Kidney tubule cell (primary cell): Measurements from ENCODE around the gene HSFX1.
A peak's percentile ranks its signal among the peaks of the same experiment; 100 is the strongest.
"Not testable (repeated sequence)": the region's sequence is repeated elsewhere in the genome, so short reads cannot be mapped to it uniquely, and the experiment has no call there.

ENCODE experiments used
- DNase-seq: peaks from one replicate; pipeline ENCODE4 v3.0.0-alpha.2; 2018; ENCODE audit warnings: low spot score

HSFX1 gene, protein sequence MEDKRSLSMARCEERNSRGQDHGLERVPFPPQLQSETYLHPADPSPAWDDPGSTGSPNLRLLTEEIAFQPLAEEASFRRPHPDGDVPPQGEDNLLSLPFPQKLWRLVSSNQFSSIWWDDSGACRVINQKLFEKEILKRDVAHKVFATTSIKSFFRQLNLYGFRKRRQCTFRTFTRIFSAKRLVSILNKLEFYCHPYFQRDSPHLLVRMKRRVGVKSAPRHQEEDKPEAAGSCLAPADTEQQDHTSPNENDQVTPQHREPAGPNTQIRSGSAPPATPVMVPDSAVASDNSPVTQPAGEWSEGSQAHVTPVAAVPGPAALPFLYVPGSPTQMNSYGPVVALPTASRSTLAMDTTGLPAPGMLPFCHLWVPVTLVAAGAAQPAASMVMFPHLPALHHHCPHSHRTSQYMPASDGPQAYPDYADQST

DNA sequence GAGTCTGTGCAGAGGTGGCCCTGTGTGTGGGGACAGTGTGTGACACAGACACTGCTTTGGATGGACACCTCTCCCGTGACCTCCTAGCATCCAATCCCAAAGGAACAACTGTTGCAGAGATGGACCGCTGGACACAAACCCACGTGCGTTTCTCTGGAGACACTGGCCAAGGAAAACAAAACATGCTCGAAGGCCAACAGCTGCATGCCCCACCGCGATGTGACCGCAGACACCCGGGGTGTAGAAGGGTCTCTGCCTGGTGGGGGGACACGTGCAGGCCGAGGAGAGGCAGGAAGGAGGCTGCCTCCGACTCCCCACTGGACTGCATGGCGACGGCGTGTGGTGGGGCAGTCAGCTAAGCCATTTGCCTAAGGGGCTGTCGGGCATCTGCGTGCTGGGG lies at the start of gene HSFX1:
Gene HSFX1 (plus strand): TSS at position 301 of the 400 bp plus-strand sequence. CDS start 614 bp downstream, outside the sequence.
- not testable (repeated sequence) for DNase-seq

DNA sequence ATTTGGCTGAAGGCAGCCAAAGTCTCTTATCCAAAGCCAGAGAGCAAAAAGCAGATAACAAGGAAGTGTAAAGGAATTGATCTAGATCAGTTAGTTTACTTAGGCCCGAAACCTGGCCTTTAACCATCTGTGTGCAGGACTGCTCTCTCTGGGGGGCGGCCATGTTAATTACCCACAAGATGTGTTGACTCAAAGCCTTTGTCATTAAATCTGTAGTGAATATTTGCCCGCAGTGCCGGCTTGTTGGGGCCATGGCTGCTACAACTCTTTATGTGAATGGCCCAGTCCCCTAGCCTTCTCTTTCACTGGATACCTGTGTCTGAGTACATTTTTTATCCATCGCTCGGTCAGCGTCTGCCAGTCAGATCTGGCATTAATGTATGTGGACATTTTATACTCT lies 46.6 kb upstream of the HSFX1 start:
- DNase-seq, result not testable (repeated sequence)

DNA sequence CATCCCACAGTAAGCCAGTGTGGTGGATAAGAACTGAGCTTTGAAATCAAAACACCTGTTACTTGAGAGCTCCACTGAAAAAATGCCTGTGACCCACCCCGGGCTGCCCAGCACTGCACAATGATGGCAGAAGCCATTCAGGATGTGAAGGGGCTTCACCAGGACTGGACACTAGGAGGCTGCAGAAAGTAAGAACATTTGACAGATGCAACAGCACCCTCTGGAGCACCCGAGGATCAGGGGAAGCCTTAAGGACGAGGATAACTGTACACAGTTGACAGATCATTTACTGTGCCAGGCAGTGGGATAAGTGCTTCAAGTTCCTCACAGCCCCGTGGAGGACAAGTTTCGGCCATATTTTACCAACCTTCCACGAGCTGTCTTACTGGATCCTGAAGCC lies 31.6 kb upstream of the HSFX1 start:
- not testable (repeated sequence) for DNase-seq

GRCh38 chrX:149746390-149747007 lies 27.4 kb upstream of the HSFX1 start:
- not testable (repeated sequence) for DNase-seq

- DNase-seq, result no peak
Observed at GRCh38 chrX:149757206-149758067, 16.4 kb upstream of the HSFX1 start.

DNA sequence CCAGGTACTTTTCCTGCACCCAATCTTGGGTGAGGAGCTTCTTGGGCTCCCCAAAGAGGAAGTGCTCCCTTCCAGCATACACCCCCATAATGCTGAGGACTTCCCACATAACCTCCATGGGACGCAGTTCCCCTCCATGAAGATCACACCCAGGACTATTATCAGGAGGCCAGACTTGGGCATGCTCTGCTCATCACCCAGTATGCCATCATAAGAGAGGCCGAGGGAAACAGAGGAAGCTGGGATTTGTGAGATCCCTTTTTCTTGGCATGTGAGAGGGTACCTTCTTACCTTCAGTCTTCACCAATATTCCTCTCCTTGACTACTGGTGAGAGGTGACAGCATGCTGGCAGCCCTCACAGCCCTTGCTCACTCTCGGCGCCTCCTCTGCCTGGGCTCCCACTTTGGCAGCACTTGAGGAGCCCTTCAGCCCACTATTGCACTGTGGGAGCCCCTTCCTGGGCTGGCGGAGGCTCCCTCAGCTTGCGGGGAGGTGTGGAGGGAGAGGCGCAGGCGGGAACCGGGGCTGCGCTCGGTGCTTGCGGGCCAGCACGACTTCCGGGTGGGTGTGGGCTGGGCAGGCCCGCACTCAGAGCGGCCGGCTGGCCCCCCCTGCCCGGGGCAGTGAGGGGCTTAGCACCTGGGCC lies 15.7 kb upstream of the HSFX1 start:
- DNase-seq, result no peak

GRCh38 chrX:149758715-149759078 lies 15.2 kb upstream of the HSFX1 start:
- DNase-seq, result not testable (repeated sequence)

- DNase-seq, result no peak
Observed at GRCh38 chrX:149759824-149760223, 14.0 kb upstream of the HSFX1 start.

DNA sequence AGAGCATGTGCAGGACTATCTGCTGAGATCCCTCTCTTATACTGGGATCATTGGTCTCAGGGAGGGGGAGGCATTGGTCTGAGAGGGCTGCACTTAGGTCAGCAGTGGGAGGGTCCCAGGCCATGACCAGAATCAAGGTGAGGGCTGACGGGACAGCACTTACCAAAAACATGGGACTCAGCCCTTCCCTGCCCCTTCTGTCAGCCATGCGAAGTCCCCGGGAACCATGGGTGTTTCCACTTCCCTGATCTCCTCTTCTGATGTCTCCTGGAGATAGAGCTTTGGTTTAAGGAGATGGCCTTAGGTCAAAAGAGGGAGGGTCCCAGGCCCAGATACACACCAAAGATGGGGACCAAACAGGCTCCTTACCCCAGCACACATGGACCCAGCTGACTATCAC lies 12.9 kb upstream of the HSFX1 start:
- DNase-seq, result no peak

DNA sequence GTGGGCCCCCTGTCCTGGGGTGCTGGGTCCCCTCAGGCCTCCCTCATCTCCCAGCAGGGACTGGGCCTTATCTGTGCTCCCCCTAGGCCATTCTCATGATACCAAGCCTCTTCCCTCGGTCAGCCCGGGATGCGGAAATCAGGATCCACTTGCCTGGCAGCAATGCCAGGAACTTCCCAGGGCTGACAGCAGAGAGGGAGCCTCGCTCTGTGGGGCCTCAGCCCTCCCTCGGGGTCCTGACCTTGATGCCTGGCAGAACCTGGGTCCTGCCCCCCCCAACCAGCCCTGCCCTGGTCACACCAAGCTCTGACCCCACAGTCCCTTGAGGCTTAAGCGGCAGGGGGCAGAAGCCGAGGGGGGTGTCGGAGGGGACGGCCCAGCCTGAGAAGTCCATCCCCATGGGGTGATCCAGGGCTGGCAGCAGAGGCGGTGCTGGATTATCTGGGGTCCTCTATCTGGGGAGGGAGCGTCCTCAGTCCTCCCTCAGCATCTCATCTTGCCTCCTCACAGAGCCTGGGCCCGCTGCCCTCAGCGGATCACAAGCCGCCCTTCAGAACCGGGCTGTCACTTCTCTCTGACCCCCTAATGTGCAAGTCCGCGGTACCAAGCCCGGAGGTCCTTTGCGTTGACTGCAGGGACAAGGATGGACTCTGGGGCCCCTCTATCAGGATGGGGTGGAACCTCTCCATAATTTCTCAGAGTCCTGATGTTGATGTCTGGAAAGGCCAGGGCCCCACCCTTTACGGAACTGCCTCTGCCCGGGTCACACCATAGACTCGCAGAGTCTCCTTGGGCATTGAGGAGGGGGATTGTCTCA lies 11.8 kb upstream of the HSFX1 start:
- not testable (repeated sequence) for DNase-seq

- DNase-seq, result no peak
Observed at GRCh38 chrX:149762696-149763614, 10.9 kb upstream of the HSFX1 start.

DNA sequence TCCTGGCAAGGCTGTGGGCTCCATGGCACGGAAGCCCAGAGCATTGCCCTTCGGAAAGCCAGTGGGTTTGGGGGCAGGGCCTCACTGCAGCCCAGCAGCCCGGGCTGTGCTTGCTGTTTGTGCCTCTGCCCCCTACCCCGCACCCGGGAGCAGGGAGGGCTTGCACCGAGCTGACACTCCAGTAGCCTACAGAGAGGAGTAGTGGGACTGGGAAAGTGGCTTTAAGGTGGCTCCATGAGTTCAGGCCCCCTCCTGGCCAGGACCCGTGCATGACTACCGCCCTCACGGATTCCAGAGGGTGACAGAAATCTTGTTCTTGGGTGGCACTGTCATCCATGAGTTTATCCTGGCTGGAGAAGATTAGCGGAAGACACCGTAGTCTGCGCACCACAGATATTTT lies 3.5 kb upstream of the HSFX1 start:
- DNase-seq, result not testable (repeated sequence)

GRCh38 chrX:149773026-149773425 lies 842 bp upstream of the HSFX1 start:
- DNase-seq, result not testable (repeated sequence)

GRCh38 chrX:149777999-149778398 lies 4.1 kb downstream of the HSFX1 start:
- DNase-seq, result not testable (repeated sequence)

- DNase-seq, result not testable (repeated sequence)
Observed at GRCh38 chrX:149781727-149782126, 7.9 kb downstream of the HSFX1 start, which contains the start of gene MAGEA9. MAGEA9 (plus strand) TSS chrX:149781930; CDS start chrX:149786211, 4,281 bp downstream.

DNA sequence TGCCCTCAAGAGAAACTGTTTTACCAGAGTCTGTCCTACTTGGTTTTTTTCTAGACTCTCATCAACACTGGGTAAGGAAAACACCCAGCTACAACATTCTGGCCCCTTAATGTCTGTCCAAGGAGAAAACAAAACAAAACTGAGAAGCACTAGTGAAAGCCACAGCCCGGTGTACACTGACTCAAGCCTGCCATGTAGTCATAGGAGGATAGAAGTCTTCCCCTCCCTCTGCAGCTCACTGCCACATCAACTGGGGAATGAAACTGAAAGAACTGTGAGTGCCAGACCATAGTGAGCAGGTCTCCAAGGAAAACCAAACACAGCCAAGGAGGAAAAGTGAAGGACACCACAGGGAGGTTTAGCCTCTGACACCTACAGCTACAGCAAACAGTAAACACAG lies 21.7 kb downstream of the HSFX1 start:
- DNase-seq, result not testable (repeated sequence)

- DNase-seq, result no peak
Observed at GRCh38 chrX:149799095-149799714, 25.3 kb downstream of the HSFX1 start.

DNA sequence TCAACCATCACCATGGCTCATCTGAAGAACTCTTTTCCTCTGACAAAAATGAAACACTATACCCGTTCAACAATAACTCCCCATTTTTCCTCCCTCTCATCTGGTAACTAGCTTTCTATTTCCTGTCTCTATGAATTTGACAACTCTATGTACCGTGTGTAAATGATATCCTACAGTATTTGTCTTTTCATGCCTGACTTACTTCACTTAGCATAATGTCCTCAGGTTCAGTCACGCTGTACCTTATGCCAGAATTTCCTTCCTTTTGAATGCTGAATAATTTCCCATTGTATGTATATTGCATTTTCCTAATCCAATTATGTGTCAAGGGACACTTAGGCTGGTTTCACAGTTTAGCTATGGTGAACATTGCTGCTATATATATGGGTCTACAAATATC lies 26.1 kb downstream of the HSFX1 start:
- DNase-seq, result peak; percentile 15

DNA sequence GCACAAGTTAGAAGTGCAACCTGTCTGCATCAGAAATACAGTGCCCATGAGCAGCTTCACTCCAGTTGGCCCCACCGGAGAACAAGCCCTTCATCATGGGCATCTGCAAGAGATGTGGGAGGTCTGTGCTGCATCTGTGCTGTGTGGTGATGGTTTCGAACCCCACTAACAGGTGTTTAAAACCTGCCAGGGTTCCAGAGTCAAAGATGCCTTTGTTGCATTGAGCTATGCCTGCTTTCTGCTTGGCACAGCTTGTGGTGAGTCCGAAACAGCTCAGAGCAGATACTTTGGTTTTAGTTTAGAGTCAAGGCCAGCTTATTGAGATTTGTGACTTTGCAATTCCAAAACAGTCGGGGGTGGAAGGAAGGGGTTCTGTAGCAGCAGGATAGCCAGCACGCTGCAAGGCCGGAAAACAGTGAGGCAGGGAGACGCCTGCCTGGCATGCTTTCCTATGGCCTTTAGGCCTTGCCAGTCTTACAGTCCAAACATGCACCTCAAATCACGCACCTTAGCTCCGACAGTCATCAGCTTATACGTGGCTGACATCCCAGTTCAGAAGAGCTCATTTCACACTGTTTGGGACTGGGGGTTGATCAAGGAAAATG lies 29.7 kb downstream of the HSFX1 start:
- no peak for DNase-seq
